Prostate gland (tissue), 2 donors: ENCODE measurements around the gene BDKRB2.

Source experiments
- POLR2AphosphoS5 ChIP-seq: sonication (generic); formaldehyde crosslinking; IDR thresholded peaks from one replicate; pipeline ENCODE4 v1.6.1; 2017; ENCODE audit warnings: antibody characterized with exemption
- TF ChIP-seq, protein P1 (sequence below), 4 experiments: fragments of 200-600 bp in 2 of 4; fragments of 450-650 bp in 2 of 4; sonication (generic) in 2 of 4; IDR thresholded peaks; 1 replicate in 3 of 4; 2 replicates in 1 of 4; pipeline ENCODE4 v1.5.1; 2016 to 2019; ENCODE audit warnings: antibody characterized with exemption in 4 of 4, mild to moderate bottlenecking in 2 of 4, moderate library complexity in 2 of 4

DNA sequence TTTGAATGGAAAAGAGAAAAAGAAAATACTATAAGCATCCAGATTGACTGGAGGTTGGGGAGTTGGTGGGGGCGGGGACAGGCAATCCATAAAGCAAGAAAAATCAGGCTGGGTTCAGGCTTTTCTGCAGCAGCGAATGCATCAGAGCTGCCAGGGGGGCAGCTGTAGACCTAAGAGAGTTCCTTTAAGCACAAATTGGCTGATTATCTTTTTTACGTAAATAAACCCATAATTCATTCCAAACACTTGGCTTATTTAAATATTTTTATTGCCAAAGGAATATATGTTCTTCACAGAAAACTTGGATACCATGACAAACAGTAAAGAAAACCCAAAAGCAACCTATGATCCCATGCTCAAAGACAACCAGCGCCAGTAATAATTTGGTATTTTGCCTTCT lies 10.2 kb downstream of the BDKRB2 start:
- TF ChIP-seq, protein P1, sequence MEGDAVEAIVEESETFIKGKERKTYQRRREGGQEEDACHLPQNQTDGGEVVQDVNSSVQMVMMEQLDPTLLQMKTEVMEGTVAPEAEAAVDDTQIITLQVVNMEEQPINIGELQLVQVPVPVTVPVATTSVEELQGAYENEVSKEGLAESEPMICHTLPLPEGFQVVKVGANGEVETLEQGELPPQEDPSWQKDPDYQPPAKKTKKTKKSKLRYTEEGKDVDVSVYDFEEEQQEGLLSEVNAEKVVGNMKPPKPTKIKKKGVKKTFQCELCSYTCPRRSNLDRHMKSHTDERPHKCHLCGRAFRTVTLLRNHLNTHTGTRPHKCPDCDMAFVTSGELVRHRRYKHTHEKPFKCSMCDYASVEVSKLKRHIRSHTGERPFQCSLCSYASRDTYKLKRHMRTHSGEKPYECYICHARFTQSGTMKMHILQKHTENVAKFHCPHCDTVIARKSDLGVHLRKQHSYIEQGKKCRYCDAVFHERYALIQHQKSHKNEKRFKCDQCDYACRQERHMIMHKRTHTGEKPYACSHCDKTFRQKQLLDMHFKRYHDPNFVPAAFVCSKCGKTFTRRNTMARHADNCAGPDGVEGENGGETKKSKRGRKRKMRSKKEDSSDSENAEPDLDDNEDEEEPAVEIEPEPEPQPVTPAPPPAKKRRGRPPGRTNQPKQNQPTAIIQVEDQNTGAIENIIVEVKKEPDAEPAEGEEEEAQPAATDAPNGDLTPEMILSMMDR (IDR thresholded peaks at IDR 0.05): no peak
- no peak for TF ChIP-seq POLR2AphosphoS5
